ENCODE measurements around the gene HHAT. TPM values are rescaled to one million over a fixed set of nuclear protein-coding genes. Genes with fewer than 3 reads are reported as not detected.

Gene HHAT
- total and polyA plus RNA-seq, 2 donors (not counting 3 experiments of a cell fraction or from before 2014, with no cell fraction given), result 2.4 to 4.3 TPM

- no peaks in the 10 kb centered on the region for H3K27me3 ChIP-seq (ENCODE audit: control insufficient read depth in 2 of 2, insufficient read depth in 2 of 2, low read length in 2 of 2)
- no peak overlapping the region for H3K4me3 ChIP-seq (replicated peaks in 1 of 3; ENCODE audit: insufficient read depth in 1 of 3, low read depth in 1 of 3, low read length in 3 of 3)
- H4K20me1 ChIP-seq (replicated peaks; ENCODE audit: control insufficient read depth, extremely low read depth, insufficient read depth, low read length), result no peaks in the 10 kb centered on the region
- no peak overlapping the region for H3K9ac ChIP-seq (replicated peaks; ENCODE audit: extremely low read depth, insufficient read depth, low read length)
- no TSS peak for BruUV-seq (replicated peaks)
- POLR2A ChIA-PET, result no interaction called here
- no peaks in the 10 kb centered on the region for H3K4me1 ChIP-seq (ENCODE audit: control insufficient read depth, extremely low read depth, insufficient read depth, low read length)
- CTCF ChIA-PET, result no interaction called here
- intact Hi-C loops (cut with micrococcal nuclease), result no loop called here
- H3K9me3 ChIP-seq (replicated peaks; ENCODE audit: control insufficient read depth, insufficient read depth, low read length), result peaks cover 2% of the 10 kb centered on the region
- no peak overlapping the region for H3K4me2 ChIP-seq (ENCODE audit: insufficient read depth, low read length)
- H2AFZ ChIP-seq (ENCODE audit: low read depth, low read length), result no peak overlapping the region
- TF ChIP-seq POLR2A (IDR thresholded peaks at IDR 0.05; ENCODE audit: low read depth, low read length), result no peak
- no peak for TF ChIP-seq MAX (IDR thresholded peaks at IDR 0.05; ENCODE audit: insufficient read depth, insufficient read length)
- no peak for TF ChIP-seq FOS (IDR thresholded peaks at IDR 0.05; ENCODE audit: borderline replicate concordance, insufficient read depth, low read length)
- no peak for TF ChIP-seq MYC (IDR thresholded peaks at IDR 0.05; ENCODE audit: low read depth, low read length)
- no peak for TF ChIP-seq POLR2AphosphoS5 (IDR thresholded peaks at IDR 0.05; ENCODE audit: insufficient read depth, low read depth, low read length)
- no peak for TF ChIP-seq CTCF (IDR thresholded peaks at IDR 0.05; ENCODE audit: extremely low read depth in 1 of 2, insufficient read depth in 1 of 2, low read depth in 1 of 2, low read length in 2 of 2)
- no peak for TF ChIP-seq EZH2 (IDR thresholded peaks at IDR 0.05; ENCODE audit: borderline replicate concordance, low read depth, low read length, severe bottlenecking)
- no peak for TF ChIP-seq GATA2 (IDR thresholded peaks at IDR 0.05; ENCODE audit: insufficient read depth, insufficient read length, low read depth, low read length)
- no peak for TF ChIP-seq JUN (IDR thresholded peaks at IDR 0.05; ENCODE audit: borderline replicate concordance, insufficient read depth, insufficient read length, low read depth)
- dilution Hi-C loops (cut with MboI; ENCODE audit: extremely low pct_ligation_motif_present, low sequenced_read_pairs), result no loop called here
- FAIRE-seq (no peak), DNase-seq (ENCODE audit: low read depth, low spot score) (no peak)
- no peaks in the 10 kb centered on the region for H3K9me1 ChIP-seq (replicated peaks; ENCODE audit: control insufficient read depth, extremely low read depth, insufficient read depth, low read length)
- H3K27ac ChIP-seq (ENCODE audit: insufficient read depth, low read depth, low read length), result no peak overlapping the region
- no peaks in the 10 kb centered on the region for H3K79me2 ChIP-seq (ENCODE audit: control insufficient read depth, insufficient read depth, low read length)
- H3K36me3 ChIP-seq (ENCODE audit: control insufficient read depth in 2 of 2, extremely low read depth in 1 of 2, insufficient read depth in 2 of 2, low read length in 2 of 2), result no peaks in the 10 kb centered on the region
Observed at GRCh38 chr1:210629276-210629675, 300.6 kb downstream of the HHAT start.
